HCT116 (cell line): ENCODE results near the gene ATP13A5. TPM values are rescaled to one million over a fixed set of nuclear protein-coding genes. Genes with fewer than 3 reads are reported as not detected.

Source experiments
- ATAC-seq: fragments of 200-7000 bp; cut with Tn5 transposase; 2 replicates; pipeline ENCODE4 v1.9.1; 2020; ENCODE audit warnings: mild to moderate bottlenecking, moderate library complexity
- BruUV-seq: library from RNA; stranded (reverse); fragments of 400-500 nt; replicated peaks from 2 replicates; lab custom pipeline; 2021; lab: Mats Ljungman, UMichigan
- CTCF ChIA-PET: fragments of 300-600 bp; sonication (Branson Sonifier 250); formaldehyde crosslinking; loops from one replicate; lab custom pipeline; 2021; ENCODE audit warnings: antibody characterized with exemption; lab: Charles Lee
- POLR2A ChIA-PET: fragments of 300-600, 350-600 bp; sonication (Branson Sonifier 250); formaldehyde crosslinking; loops from one replicate; lab custom pipeline; 2021; ENCODE audit warnings: antibody characterized with exemption; lab: Charles Lee
- RAD21 ChIA-PET, 2 experiments: fragments of 300-600 bp; sonication (Branson Sonifier 250); formaldehyde crosslinking; loops; one replicate each; lab custom pipeline; 2023; ENCODE audit warnings: low total read pairs in 2 of 2; ENCODE audit not compliant: uncharacterized antibody in 2 of 2, unreplicated experiment in 2 of 2, low non-redundant PET in 1 of 2; lab: Charles Lee
- DNase-seq: peaks from one replicate; pipeline ENCODE4 v3.0.0-alpha.2; 2010; ENCODE audit warnings: low read depth, low spot score
- H2AFZ ChIP-seq: fragments of 200-600 bp; shearing (Covaris generic), sonication (generic); 2 replicates; pipeline ENCODE4 v1.6.1; 2017; ENCODE audit warnings: low read depth, mixed run types, mixed read lengths, antibody characterized with exemption, low read length; ENCODE audit not compliant: poor library complexity, severe bottlenecking
- H3K27ac ChIP-seq: 2 replicates; pipeline ENCODE4 v1.5.1; 2012; ENCODE audit warnings: low read depth, low read length
- H3K27me3 ChIP-seq: fragments of 200-600 bp; sonication (generic); 2 replicates; pipeline ENCODE4 v1.6.1; 2016; ENCODE audit warnings: mixed run types, low read length, mixed read lengths; ENCODE audit not compliant: insufficient read depth
- H3K36me3 ChIP-seq, 2 experiments: fragments of 200-500 bp in 1 of 2; fragments of 200-600 bp in 1 of 2; sonication (Bioruptor generic) in 1 of 2; sonication (generic) in 1 of 2; 2 replicates each; pipeline versions ENCODE4 v1.5.1 to v1.6.1; 2014 to 2016; ENCODE audit warnings: low read length in 2 of 2, inconsistent platforms in 1 of 2, mixed read lengths in 1 of 2, mixed run types in 1 of 2; ENCODE audit not compliant: insufficient read depth in 2 of 2, control insufficient read depth in 1 of 2
- H3K4me1 ChIP-seq, 2 experiments: fragments of 200-600 bp in 1 of 2; sonication (generic) in 1 of 2; 2 replicates each; pipeline versions ENCODE4 v1.5.1 to v1.6.1; 2012 to 2017; ENCODE audit warnings: low read length in 2 of 2, inconsistent platforms in 1 of 2, mild to moderate bottlenecking in 1 of 2, mixed read lengths in 1 of 2, mixed run types in 1 of 2, moderate library complexity in 1 of 2; ENCODE audit not compliant: insufficient read depth in 2 of 2, control insufficient read depth in 1 of 2
- H3K4me2 ChIP-seq: fragments of 200-600 bp; sonication (generic); 2 replicates; pipeline ENCODE4 v1.6.1; 2017; ENCODE audit warnings: mixed run types, low read length, mixed read lengths
- H3K4me3 ChIP-seq, 2 experiments: fragments of 200-600 bp in 1 of 2; sonication (generic) in 1 of 2; replicated peaks in 1 of 2; 2 replicates each; pipeline ENCODE4 v1.5.1; 2011 to 2016; ENCODE audit warnings: low read length in 2 of 2, control low read depth in 1 of 2, low read depth in 1 of 2, mild to moderate bottlenecking in 1 of 2, mixed read lengths in 1 of 2, mixed run types in 1 of 2
- H3K79me2 ChIP-seq: fragments of 200-600 bp; sonication (generic); 2 replicates; pipeline ENCODE4 v1.6.1; 2017; ENCODE audit warnings: mild to moderate bottlenecking, mixed run types, low read length, moderate library complexity, mixed read lengths; ENCODE audit not compliant: insufficient read depth
- H3K9ac ChIP-seq: fragments of 200-600 bp; sonication (generic); 2 replicates; pipeline ENCODE4 v1.6.1; 2016; ENCODE audit warnings: low read length, mixed read lengths
- H3K9me2 ChIP-seq: fragments of 200-600 bp; sonication (generic), shearing (Covaris generic); 2 replicates; pipeline ENCODE4 v1.6.1; 2017; ENCODE audit warnings: mixed run types, mild to moderate bottlenecking, moderate library complexity; ENCODE audit not compliant: insufficient read depth
- H3K9me3 ChIP-seq, 2 experiments: fragments of 200-500 bp in 1 of 2; fragments of 200-600 bp in 1 of 2; sonication (Bioruptor generic) in 1 of 2; sonication (generic) in 1 of 2; 2 replicates each; pipeline ENCODE4 v1.6.1; 2014 to 2017; ENCODE audit warnings: low read length in 2 of 2, mixed read lengths in 2 of 2, inconsistent platforms in 1 of 2, low read depth in 1 of 2, mild to moderate bottlenecking in 1 of 2, mixed run types in 1 of 2, moderate library complexity in 1 of 2; ENCODE audit not compliant: control insufficient read depth in 1 of 2, insufficient read depth in 1 of 2
- H4K20me1 ChIP-seq: fragments of 200-600 bp; sonication (generic), shearing (Covaris generic); 2 replicates; pipeline ENCODE4 v1.6.1; 2017; ENCODE audit warnings: mixed run types, mild to moderate bottlenecking, moderate library complexity; ENCODE audit not compliant: insufficient read depth
- CBX3 ChIP-seq: IDR thresholded peaks from 2 replicates; pipeline ENCODE4 v1.6.1; 2012; ENCODE audit warnings: low read depth
- EGR1 ChIP-seq: IDR thresholded peaks from 2 replicates; pipeline ENCODE4 v1.6.1; 2012; ENCODE audit warnings: low read depth
- FOSL1 ChIP-seq: IDR thresholded peaks from 2 replicates; pipeline ENCODE4 v1.6.1; 2012; ENCODE audit warnings: low read depth
- MAX ChIP-seq: IDR thresholded peaks from 2 replicates; pipeline ENCODE4 v1.6.1; 2012
- RAD21 ChIP-seq: IDR thresholded peaks from 2 replicates; pipeline ENCODE4 v1.6.1; 2012; ENCODE audit warnings: low read depth, mild to moderate bottlenecking
- REST ChIP-seq: IDR thresholded peaks from 2 replicates; pipeline ENCODE4 v1.6.1; 2012; ENCODE audit warnings: low read depth
- SRF ChIP-seq: IDR thresholded peaks from 2 replicates; pipeline ENCODE4 v1.6.1; 2012; ENCODE audit warnings: low read depth
- TCF7L2 ChIP-seq: IDR thresholded peaks from 2 replicates; pipeline ENCODE4 v1.7.0; 2011; ENCODE audit warnings: borderline replicate concordance, inconsistent platforms; ENCODE audit not compliant: insufficient read depth, insufficient read length; ENCODE audit errors: extremely low read depth
- ZNF274 ChIP-seq: fragments of 200-500 bp; sonication (Bioruptor generic); IDR thresholded peaks from 2 replicates; pipeline ENCODE4 v1.6.1; 2014; ENCODE audit warnings: mild to moderate bottlenecking, low read depth, low read length, inconsistent platforms
- intact Hi-C: fragments of 100-400 bp; cut with micrococcal nuclease; formaldehyde crosslinking; loops from 2 replicates; pipeline ENCODE4 v1.10.0; 2022
- total RNA-seq: library from RNA; stranded (reverse); gene quantifications from one replicate; pipeline ENCODE4 v1.2.1, GENCODE V29; 2021; ENCODE audit not compliant: unreplicated experiment
- TF ChIP-seq, protein P1 (sequence below): IDR thresholded peaks from 2 replicates; pipeline ENCODE4 v1.6.1; 2011; ENCODE audit warnings: mild to moderate bottlenecking, low read length, moderate library complexity; ENCODE audit not compliant: insufficient replicate concordance; ENCODE audit errors: extremely low read depth
- TF ChIP-seq, protein P2 (sequence below), 3 experiments: fragments of 200-600 bp in 1 of 3; sonication (generic) in 1 of 3; IDR thresholded peaks in 2 of 3; conservative IDR thresholded peaks in 1 of 3; 2 replicates each; pipeline ENCODE4 v1.5.1; 2012 to 2017; ENCODE audit warnings: low read depth in 2 of 3, low read length in 2 of 3, antibody characterized with exemption in 1 of 3, borderline replicate concordance in 1 of 3, control low read depth in 1 of 3, mild to moderate bottlenecking in 1 of 3, mixed read lengths in 1 of 3, mixed run types in 1 of 3, moderate library complexity in 1 of 3; ENCODE audit not compliant: insufficient read depth in 1 of 3

Gene ATP13A5
- total RNA-seq, 1 experiment from 2014 or later = not detected

DNA sequence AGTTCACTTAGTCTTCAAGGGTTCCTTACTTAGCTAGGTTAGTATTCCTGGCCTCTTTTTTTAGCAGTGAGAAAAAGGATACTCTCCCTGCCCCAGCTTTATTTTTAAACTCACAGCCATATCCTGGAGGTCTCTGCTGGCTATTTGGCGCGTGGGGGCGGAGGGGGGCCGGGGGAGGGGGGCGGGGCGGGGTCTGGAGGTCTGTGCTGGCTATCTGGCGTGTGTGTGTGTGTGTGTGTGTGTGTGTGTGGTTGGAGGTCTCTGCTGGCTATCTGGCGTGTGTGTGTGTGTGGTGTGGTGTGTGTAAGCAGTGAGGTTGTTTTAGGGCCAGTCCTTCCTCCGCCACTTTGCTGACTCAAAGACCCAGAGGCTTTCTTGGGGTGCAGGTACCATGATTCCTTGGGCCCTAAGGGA is 138.1 kb downstream of the ATP13A5 start:
- Histone ChIP-seq H3K9me2 (no peaks in the 10 kb centered on the region), H3K9me3 (no peaks in the 10 kb centered on the region)
- TF ChIP-seq MAX = no peak
- TF ChIP-seq, all 23 proteins: peak for 0
- Histone ChIP-seq H4K20me1 (no peaks in the 10 kb centered on the region), H3K4me1 (no peaks in the 10 kb centered on the region), H3K4me2 (no peak overlapping the region), H3K9ac (no peak overlapping the region), H3K36me3 (no peaks in the 10 kb centered on the region), H3K4me3 (no peak overlapping the region), H3K79me2 (no peaks in the 10 kb centered on the region), H2AFZ (no peak overlapping the region), H3K27me3 (0 out of 2 replicates have a peak, but pooled peaks cover 8% of the 10 kb centered on the region), H3K27ac (no peak overlapping the region)
- DNase-seq (no peak), ATAC-seq (no peak)
- RAD21 ChIA-PET = no interaction called here
- CTCF ChIA-PET = no interaction called here
- no TSS peak for BruUV-seq
- intact Hi-C loops = no loop called here
- POLR2A ChIA-PET = no interaction called here

DNA sequence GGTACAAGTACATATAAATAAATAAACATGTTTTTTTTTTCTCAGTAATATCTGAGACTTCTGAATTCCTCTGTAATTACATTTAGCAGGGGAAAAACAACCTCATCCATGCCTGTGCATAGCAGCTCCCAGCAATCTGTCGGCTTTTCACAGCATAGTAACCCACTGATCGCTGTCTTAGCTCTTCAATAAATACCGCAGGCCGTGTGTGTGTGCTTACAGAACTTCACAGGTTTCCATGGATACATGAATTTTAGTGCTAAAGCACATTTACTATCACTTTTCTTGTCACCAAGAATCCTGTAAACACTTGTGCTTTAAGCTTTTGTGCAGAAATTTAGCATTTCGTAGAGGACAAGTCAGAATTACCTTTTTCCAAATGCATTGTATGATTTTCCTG is 141.5 kb downstream of the ATP13A5 start:
- ChIA-PET POLR2A (interaction anchor here (0.6 kb wide), 1 partner anchor 11 kb away, joined by 3 read pairs; no protein-coding TSS in a partner anchor), CTCF (no interaction called here), RAD21 (no interaction called here)
- no peak for ATAC-seq
- H3K4me3 ChIP-seq = no peak overlapping the region
- no peak overlapping the region for H3K4me2 ChIP-seq
- no peaks in the 10 kb centered on the region for H3K4me1 ChIP-seq
- no peaks in the 10 kb centered on the region for H3K79me2 ChIP-seq
- H3K9me2 ChIP-seq = no peaks in the 10 kb centered on the region
- intact Hi-C loops = no loop called here
- no peak overlapping the region for H3K27ac ChIP-seq
- no peaks in the 10 kb centered on the region for H3K36me3 ChIP-seq
- no peaks in the 10 kb centered on the region for H3K9me3 ChIP-seq
- no peak overlapping the region for H3K9ac ChIP-seq
- H2AFZ ChIP-seq = no peak overlapping the region
- DNase-seq = no peak
- H3K27me3 ChIP-seq = 0 out of 2 replicates have a peak, but pooled peaks cover 8% of the 10 kb centered on the region
- no TSS peak for BruUV-seq
- H4K20me1 ChIP-seq = no peaks in the 10 kb centered on the region
- TF ChIP-seq MAX (no peak), CBX3 (no peak), RAD21 (no peak), FOSL1 (no peak), REST (no peak), ZNF274 (no peak), EGR1 (no peak), SRF (no peak), TCF7L2 (no peak)
- TF ChIP-seq, protein P1, sequence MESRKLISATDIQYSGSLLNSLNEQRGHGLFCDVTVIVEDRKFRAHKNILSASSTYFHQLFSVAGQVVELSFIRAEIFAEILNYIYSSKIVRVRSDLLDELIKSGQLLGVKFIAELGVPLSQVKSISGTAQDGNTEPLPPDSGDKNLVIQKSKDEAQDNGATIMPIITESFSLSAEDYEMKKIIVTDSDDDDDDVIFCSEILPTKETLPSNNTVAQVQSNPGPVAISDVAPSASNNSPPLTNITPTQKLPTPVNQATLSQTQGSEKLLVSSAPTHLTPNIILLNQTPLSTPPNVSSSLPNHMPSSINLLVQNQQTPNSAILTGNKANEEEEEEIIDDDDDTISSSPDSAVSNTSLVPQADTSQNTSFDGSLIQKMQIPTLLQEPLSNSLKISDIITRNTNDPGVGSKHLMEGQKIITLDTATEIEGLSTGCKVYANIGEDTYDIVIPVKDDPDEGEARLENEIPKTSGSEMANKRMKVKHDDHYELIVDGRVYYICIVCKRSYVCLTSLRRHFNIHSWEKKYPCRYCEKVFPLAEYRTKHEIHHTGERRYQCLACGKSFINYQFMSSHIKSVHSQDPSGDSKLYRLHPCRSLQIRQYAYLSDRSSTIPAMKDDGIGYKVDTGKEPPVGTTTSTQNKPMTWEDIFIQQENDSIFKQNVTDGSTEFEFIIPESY = no peak
- TF ChIP-seq, protein P2, sequence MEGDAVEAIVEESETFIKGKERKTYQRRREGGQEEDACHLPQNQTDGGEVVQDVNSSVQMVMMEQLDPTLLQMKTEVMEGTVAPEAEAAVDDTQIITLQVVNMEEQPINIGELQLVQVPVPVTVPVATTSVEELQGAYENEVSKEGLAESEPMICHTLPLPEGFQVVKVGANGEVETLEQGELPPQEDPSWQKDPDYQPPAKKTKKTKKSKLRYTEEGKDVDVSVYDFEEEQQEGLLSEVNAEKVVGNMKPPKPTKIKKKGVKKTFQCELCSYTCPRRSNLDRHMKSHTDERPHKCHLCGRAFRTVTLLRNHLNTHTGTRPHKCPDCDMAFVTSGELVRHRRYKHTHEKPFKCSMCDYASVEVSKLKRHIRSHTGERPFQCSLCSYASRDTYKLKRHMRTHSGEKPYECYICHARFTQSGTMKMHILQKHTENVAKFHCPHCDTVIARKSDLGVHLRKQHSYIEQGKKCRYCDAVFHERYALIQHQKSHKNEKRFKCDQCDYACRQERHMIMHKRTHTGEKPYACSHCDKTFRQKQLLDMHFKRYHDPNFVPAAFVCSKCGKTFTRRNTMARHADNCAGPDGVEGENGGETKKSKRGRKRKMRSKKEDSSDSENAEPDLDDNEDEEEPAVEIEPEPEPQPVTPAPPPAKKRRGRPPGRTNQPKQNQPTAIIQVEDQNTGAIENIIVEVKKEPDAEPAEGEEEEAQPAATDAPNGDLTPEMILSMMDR (IDR thresholded peaks at IDR 0.05 in 2 of 3, conservative IDR thresholded peaks at IDR 0.05 in 1 of 3; ENCODE audit: borderline replicate concordance in 1 of 3, insufficient read depth in 1 of 3, low read depth in 2 of 3, low read length in 2 of 3) = no peak
